Uterus (tissue), 4 donors: ENCODE data around the gene CYFIP1. TPM values are rescaled to one million over a fixed set of nuclear protein-coding genes. Genes with fewer than 3 reads are reported as not detected.

Source experiments
- DNase-seq, 2 donors: peaks; one replicate each; pipeline ENCODE4 v3.0.0-alpha.2; 2019 to 2020
- H3K27ac ChIP-seq, 2 donors: fragments of 200-600 bp; sonication (generic); 1 replicate in 1 of 2; 2 replicates in 1 of 2; pipeline ENCODE4 v1.5.1; 2016 to 2018
- H3K27me3 ChIP-seq, 2 donors: fragments of 200-600 bp; sonication (generic); one replicate each; pipeline ENCODE4 v1.5.1; 2018 to 2019; ENCODE audit warnings: control low read depth in 1 of 2
- H3K36me3 ChIP-seq, 2 donors: fragments of 200-600 bp; sonication (generic); one replicate each; pipeline ENCODE4 v1.5.1; 2019; ENCODE audit warnings: control low read depth in 1 of 2
- H3K4me1 ChIP-seq, 2 donors: fragments of 200-600 bp; sonication (generic); one replicate each; pipeline ENCODE4 v1.5.1; 2018 to 2019; ENCODE audit warnings: control low read depth in 1 of 2
- H3K4me3 ChIP-seq, 2 donors: fragments of 200-600 bp; sonication (generic); 1 replicate in 1 of 2; 2 replicates in 1 of 2; pipeline ENCODE4 v1.5.1; 2018 to 2019; ENCODE audit warnings: mild to moderate bottlenecking in 1 of 2
- H3K9me3 ChIP-seq, 2 donors: fragments of 200-600 bp; sonication (generic); one replicate each; pipeline ENCODE4 v1.5.1; 2019; ENCODE audit warnings: control low read depth in 1 of 2
- POLR2A ChIP-seq, 2 donors: fragments of 450-650 bp; IDR thresholded peaks; one replicate each; pipeline ENCODE4 v1.6.1; 2016; ENCODE audit warnings: antibody characterized with exemption in 2 of 2, mild to moderate bottlenecking in 1 of 2, moderate library complexity in 1 of 2
- intact Hi-C: fragments of 100-400 bp; cut with DNase I; formaldehyde crosslinking; loops from one replicate; pipeline ENCODE4 v1.15.1; 2023; ENCODE audit warnings: low total_unique reads
- total RNA-seq, 4 donors: library from RNA; depleted of rRNA in 3 of 4; stranded (reverse); fragments of >200 nt in 3 of 4; gene quantifications; one replicate each; pipeline versions ENCODE4 v1.1.0 to v1.2.4, GENCODE V29; 2014 to 2023
- TF ChIP-seq, protein P1 (sequence below), 4 experiments: fragments of 200-600 bp in 2 of 4; fragments of 450-650 bp in 2 of 4; sonication (generic) in 2 of 4; IDR thresholded peaks; one replicate each; pipeline ENCODE4 v1.5.1; 2016 to 2019; ENCODE audit warnings: antibody characterized with exemption in 4 of 4, mild to moderate bottlenecking in 2 of 4, moderate library complexity in 1 of 4
- donor health status: DM: yes; HTN: yes; CAD: no.

Gene CYFIP1
- total RNA-seq, 4 donors from 2014 or later = 61.5 to 145 (median 101) TPM

DNA sequence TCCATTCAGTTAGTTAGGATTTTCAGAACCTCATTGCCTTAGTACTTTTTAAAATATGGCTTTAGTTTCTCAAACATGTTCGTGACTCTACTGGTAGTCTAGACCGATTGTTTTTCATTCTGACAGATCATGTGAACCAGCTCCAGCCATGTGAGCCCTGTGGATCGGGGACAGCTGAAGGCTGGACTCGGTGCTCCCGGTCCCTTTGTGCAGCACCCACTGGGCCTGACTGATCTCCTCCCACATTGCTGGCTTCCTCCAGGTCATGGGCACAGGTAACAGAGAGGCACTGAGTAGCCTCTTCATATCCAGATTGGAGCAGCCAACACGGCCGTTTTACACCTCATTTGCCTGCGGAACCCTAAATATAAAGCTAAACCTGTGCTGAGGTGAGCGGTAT lies 111.2 kb downstream of the CYFIP1 start:
- Histone ChIP-seq H3K4me3 (no peak overlapping the region), H3K4me1 (no peaks in the 10 kb centered on the region), H3K9me3 (no peaks in the 10 kb centered on the region), H3K27ac (no peak overlapping the region), H3K27me3 (no peaks in the 10 kb centered on the region), H3K36me3 (no peaks in the 10 kb centered on the region)
- no peak for DNase-seq
- intact Hi-C loops = no loop called here
- TF ChIP-seq, protein P1, sequence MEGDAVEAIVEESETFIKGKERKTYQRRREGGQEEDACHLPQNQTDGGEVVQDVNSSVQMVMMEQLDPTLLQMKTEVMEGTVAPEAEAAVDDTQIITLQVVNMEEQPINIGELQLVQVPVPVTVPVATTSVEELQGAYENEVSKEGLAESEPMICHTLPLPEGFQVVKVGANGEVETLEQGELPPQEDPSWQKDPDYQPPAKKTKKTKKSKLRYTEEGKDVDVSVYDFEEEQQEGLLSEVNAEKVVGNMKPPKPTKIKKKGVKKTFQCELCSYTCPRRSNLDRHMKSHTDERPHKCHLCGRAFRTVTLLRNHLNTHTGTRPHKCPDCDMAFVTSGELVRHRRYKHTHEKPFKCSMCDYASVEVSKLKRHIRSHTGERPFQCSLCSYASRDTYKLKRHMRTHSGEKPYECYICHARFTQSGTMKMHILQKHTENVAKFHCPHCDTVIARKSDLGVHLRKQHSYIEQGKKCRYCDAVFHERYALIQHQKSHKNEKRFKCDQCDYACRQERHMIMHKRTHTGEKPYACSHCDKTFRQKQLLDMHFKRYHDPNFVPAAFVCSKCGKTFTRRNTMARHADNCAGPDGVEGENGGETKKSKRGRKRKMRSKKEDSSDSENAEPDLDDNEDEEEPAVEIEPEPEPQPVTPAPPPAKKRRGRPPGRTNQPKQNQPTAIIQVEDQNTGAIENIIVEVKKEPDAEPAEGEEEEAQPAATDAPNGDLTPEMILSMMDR (IDR thresholded peaks at IDR 0.05) = no peak
- TF ChIP-seq POLR2A (IDR thresholded peaks at IDR 0.05) = no peak

GRCh38 chr15:22868495-22868894 lies 111.7 kb downstream of the CYFIP1 start:
- no peak overlapping the region for H3K27ac ChIP-seq
- no peaks in the 10 kb centered on the region for H3K4me1 ChIP-seq
- no peaks in the 10 kb centered on the region for H3K9me3 ChIP-seq
- intact Hi-C loops = no loop called here
- H3K4me3 ChIP-seq = no peak overlapping the region
- TF ChIP-seq POLR2A (IDR thresholded peaks at IDR 0.05) = no peak
- TF ChIP-seq, protein P1 (IDR thresholded peaks at IDR 0.05) = no peak
- DNase-seq = no peak
- H3K36me3 ChIP-seq = no peaks in the 10 kb centered on the region
- H3K27me3 ChIP-seq = no peaks in the 10 kb centered on the region

GRCh38 chr15:22867886-22868285 lies 112.3 kb downstream of the CYFIP1 start:
- intact Hi-C loops = no loop called here
- Histone ChIP-seq H3K4me1 (no peaks in the 10 kb centered on the region), H3K4me3 (no peak overlapping the region), H3K9me3 (no peaks in the 10 kb centered on the region), H3K27ac (no peak overlapping the region), H3K27me3 (no peaks in the 10 kb centered on the region), H3K36me3 (no peaks in the 10 kb centered on the region)
- DNase-seq = no peak
- TF ChIP-seq, protein P1 (IDR thresholded peaks at IDR 0.05) = no peak
- TF ChIP-seq POLR2A (IDR thresholded peaks at IDR 0.05) = no peak

DNA sequence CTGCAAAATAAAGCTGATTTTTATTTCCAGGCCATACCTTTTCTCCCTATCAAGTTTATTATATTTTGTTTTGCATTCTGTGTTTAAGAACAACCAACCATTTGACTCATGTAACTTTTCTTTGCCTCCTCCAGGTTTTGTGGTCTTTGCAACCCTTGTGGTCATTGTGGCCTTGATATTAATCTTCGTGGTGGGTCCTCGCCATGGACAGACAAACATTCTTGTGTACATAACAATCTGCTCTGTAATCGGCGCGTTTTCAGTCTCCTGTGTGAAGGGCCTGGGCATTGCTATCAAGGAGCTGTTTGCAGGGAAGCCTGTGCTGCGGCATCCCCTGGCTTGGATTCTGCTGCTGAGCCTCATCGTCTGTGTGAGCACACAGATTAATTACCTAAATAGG lies 114.1 kb downstream of the CYFIP1 start:
- H3K9me3 ChIP-seq = no peaks in the 10 kb centered on the region
- no peak for DNase-seq
- no peaks in the 10 kb centered on the region for H3K4me1 ChIP-seq
- H3K4me3 ChIP-seq = no peak overlapping the region
- no peaks in the 10 kb centered on the region for H3K27me3 ChIP-seq
- intact Hi-C loops = no loop called here
- no peaks in the 10 kb centered on the region for H3K36me3 ChIP-seq
- TF ChIP-seq, protein P1 (IDR thresholded peaks at IDR 0.05) = no peak
- TF ChIP-seq POLR2A (IDR thresholded peaks at IDR 0.05) = no peak
- no peak overlapping the region for H3K27ac ChIP-seq

GRCh38 chr15:22863356-22863755 lies 116.8 kb downstream of the CYFIP1 start:
- Histone ChIP-seq H3K4me3 (no peak overlapping the region), H3K27me3 (no peaks in the 10 kb centered on the region), H3K36me3 (no peaks in the 10 kb centered on the region), H3K4me1 (no peaks in the 10 kb centered on the region), H3K9me3 (no peaks in the 10 kb centered on the region), H3K27ac (no peak overlapping the region)
- intact Hi-C loops = no loop called here
- no peak for TF ChIP-seq POLR2A (IDR thresholded peaks at IDR 0.05)
- no peak for DNase-seq

DNA sequence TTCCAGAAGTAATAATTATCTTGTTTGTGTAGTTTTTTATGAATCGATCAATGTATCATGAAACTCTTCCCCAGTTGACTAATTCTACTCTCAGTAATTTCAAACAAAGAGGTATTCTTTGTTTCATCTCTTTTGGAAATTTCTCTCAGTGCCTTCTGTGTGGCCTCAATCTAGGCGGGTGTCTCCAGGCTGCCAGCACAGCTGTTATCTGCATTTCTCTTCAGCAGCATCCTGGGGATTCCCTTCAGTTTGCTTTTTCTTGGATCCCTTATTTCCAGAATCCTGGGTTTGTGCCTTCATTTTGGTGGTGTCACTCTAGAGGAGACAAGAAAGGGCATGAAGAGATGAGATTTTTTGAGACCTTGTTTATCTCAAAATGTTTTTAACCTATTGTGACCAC lies 119.0 kb downstream of the CYFIP1 start:
- Histone ChIP-seq H3K9me3 (no peaks in the 10 kb centered on the region), H3K27ac (no peak overlapping the region), H3K36me3 (no peaks in the 10 kb centered on the region), H3K4me3 (no peak overlapping the region), H3K27me3 (no peaks in the 10 kb centered on the region), H3K4me1 (no peaks in the 10 kb centered on the region)
- intact Hi-C loops = no loop called here
- no peak for TF ChIP-seq POLR2A (IDR thresholded peaks at IDR 0.05)
- TF ChIP-seq, protein P1 (IDR thresholded peaks at IDR 0.05) = no peak
- no peak for DNase-seq
